HEK293 (cell line): ENCODE measurements around the gene ITGA8.

Experiments
- CTCF ChIA-PET: fragments of 350-600 bp; formaldehyde crosslinking; extraction: SDS; loops from one replicate; lab custom pipeline; 2021; ENCODE audit warnings: antibody characterized with exemption; lab: Yijun Ruan, JAX
- POLR2A ChIA-PET: fragments of 300-600 bp; formaldehyde crosslinking; extraction: SDS; loops from one replicate; lab custom pipeline; 2020; ENCODE audit warnings: antibody characterized with exemption, inconsistent platforms; lab: Yijun Ruan, JAX
- H3K27ac ChIP-seq: fragments of 200-500 bp; sonication (Bioruptor generic); 2 replicates; pipeline ENCODE4 v1.5.1; 2014; ENCODE audit warnings: low read depth, low read length, control low read depth, inconsistent platforms; ENCODE audit errors: extremely low read depth
- H3K36me3 ChIP-seq, 2 experiments: fragments of 200-500 bp in 1 of 2; sonication (Bioruptor generic) in 1 of 2; 1 replicate in 1 of 2; 2 replicates in 1 of 2; pipeline ENCODE4 v1.5.1; 2014 to 2017; ENCODE audit warnings: inconsistent platforms in 2 of 2, low read length in 2 of 2; ENCODE audit not compliant: control insufficient read depth in 2 of 2, insufficient read depth in 1 of 2
- H3K4me1 ChIP-seq: fragments of 200-500 bp; sonication (Bioruptor generic); 2 replicates; pipeline ENCODE4 v1.5.1; 2014; ENCODE audit warnings: mild to moderate bottlenecking, low read length, inconsistent platforms; ENCODE audit not compliant: control insufficient read depth, insufficient read depth
- H3K4me3 ChIP-seq: 2 replicates; pipeline ENCODE4 v1.5.1; 2011; ENCODE audit warnings: low read depth, mild to moderate bottlenecking, control low read depth, low read length, moderate library complexity
- H3K9me3 ChIP-seq: fragments of 200-500 bp; sonication (Bioruptor generic); 2 replicates; pipeline ENCODE4 v1.5.1; 2014; ENCODE audit warnings: low read depth, low read length, inconsistent platforms; ENCODE audit not compliant: control insufficient read depth, insufficient read depth
- GLI4 ChIP-seq: fragments of 450-650 bp; formaldehyde crosslinking; IDR thresholded peaks from 2 replicates; pipeline ENCODE4 v1.5.1; 2016; ENCODE audit warnings: missing biosample characterization, missing genetic modification characterization
- OSR2 ChIP-seq: fragments of 450-650 bp; formaldehyde crosslinking; IDR thresholded peaks from 2 replicates; pipeline ENCODE4 v1.5.1; 2016; ENCODE audit warnings: missing biosample characterization, missing genetic modification characterization
- OVOL3 ChIP-seq: fragments of 450-650 bp; formaldehyde crosslinking; IDR thresholded peaks from 2 replicates; pipeline ENCODE4 v1.5.1; 2016; ENCODE audit warnings: missing biosample characterization, missing genetic modification characterization
- SCRT2 ChIP-seq: fragments of 450-650 bp; formaldehyde crosslinking; IDR thresholded peaks from 2 replicates; pipeline ENCODE4 v1.5.1; 2016; ENCODE audit warnings: missing biosample characterization, missing genetic modification characterization
- SP2 ChIP-seq: fragments of 450-650 bp; formaldehyde crosslinking; IDR thresholded peaks from 2 replicates; pipeline ENCODE4 v1.5.1; 2016; ENCODE audit warnings: missing biosample characterization, missing genetic modification characterization
- SP7 ChIP-seq: fragments of 450-650 bp; formaldehyde crosslinking; IDR thresholded peaks from 2 replicates; pipeline ENCODE4 v1.5.1; 2016; ENCODE audit warnings: missing biosample characterization, missing genetic modification characterization
- ZBTB7A ChIP-seq: fragments of 450-650 bp; formaldehyde crosslinking; IDR thresholded peaks from 2 replicates; pipeline ENCODE4 v1.5.1; 2016; ENCODE audit warnings: low read depth, missing biosample characterization, missing genetic modification characterization
- ZBTB8A ChIP-seq: fragments of 450-650 bp; formaldehyde crosslinking; IDR thresholded peaks from 2 replicates; pipeline ENCODE4 v1.5.1; 2016; ENCODE audit warnings: missing biosample characterization, missing genetic modification characterization
- ZNF132 ChIP-seq: fragments of 450-650 bp; formaldehyde crosslinking; IDR thresholded peaks from 2 replicates; pipeline ENCODE4 v1.5.1; 2017; ENCODE audit warnings: missing biosample characterization, missing genetic modification characterization, borderline replicate concordance
- ZNF155 ChIP-seq: fragments of 450-650 bp; formaldehyde crosslinking; IDR thresholded peaks from 2 replicates; pipeline ENCODE4 v1.5.1; 2016; ENCODE audit warnings: missing biosample characterization, missing genetic modification characterization
- ZNF169 ChIP-seq: fragments of 450-650 bp; formaldehyde crosslinking; IDR thresholded peaks from 2 replicates; pipeline ENCODE4 v1.5.1; 2016; ENCODE audit warnings: missing biosample characterization, missing genetic modification characterization
- ZNF433 ChIP-seq: fragments of 450-650 bp; formaldehyde crosslinking; IDR thresholded peaks from 2 replicates; pipeline ENCODE4 v1.5.1; 2016; ENCODE audit warnings: missing biosample characterization, missing genetic modification characterization, low read depth
- ZNF514 ChIP-seq: fragments of 450-650 bp; formaldehyde crosslinking; IDR thresholded peaks from 2 replicates; pipeline ENCODE4 v1.5.1; 2016; ENCODE audit warnings: missing biosample characterization, missing genetic modification characterization
- ZNF549 ChIP-seq: fragments of 450-650 bp; IDR thresholded peaks from 2 replicates; pipeline ENCODE4 v1.5.1; 2018; ENCODE audit warnings: missing biosample characterization, missing genetic modification characterization, mild to moderate bottlenecking, inconsistent platforms, moderate library complexity
- ZNF610 ChIP-seq: fragments of 450-650 bp; formaldehyde crosslinking; IDR thresholded peaks from 2 replicates; pipeline ENCODE4 v1.5.1; 2016; ENCODE audit warnings: missing biosample characterization, missing genetic modification characterization, borderline replicate concordance
- ZNF654 ChIP-seq: fragments of 450-650 bp; formaldehyde crosslinking; IDR thresholded peaks from 2 replicates; pipeline ENCODE4 v1.5.1; 2016; ENCODE audit warnings: low read depth, missing biosample characterization, missing genetic modification characterization
- ZNF707 ChIP-seq: fragments of 450-650 bp; formaldehyde crosslinking; IDR thresholded peaks from 2 replicates; pipeline ENCODE4 v1.5.1; 2016; ENCODE audit warnings: missing biosample characterization, missing genetic modification characterization
- ZNF768 ChIP-seq: fragments of 450-650 bp; formaldehyde crosslinking; IDR thresholded peaks from 2 replicates; pipeline ENCODE4 v1.5.1; 2018; ENCODE audit warnings: missing biosample characterization, mild to moderate bottlenecking, missing genetic modification characterization
- TF ChIP-seq, protein P1 (sequence below): fragments of 450-650 bp; formaldehyde crosslinking; IDR thresholded peaks from 2 replicates; pipeline ENCODE4 v1.5.1; 2016; ENCODE audit warnings: missing biosample characterization, missing genetic modification characterization
- TF ChIP-seq, protein P2 (sequence below): fragments of 450-650 bp; formaldehyde crosslinking; IDR thresholded peaks from 2 replicates; pipeline ENCODE4 v1.5.1; 2017; ENCODE audit warnings: missing biosample characterization, missing genetic modification characterization
- TF ChIP-seq, protein P3 (sequence below): fragments of 450-650 bp; IDR thresholded peaks from 2 replicates; pipeline ENCODE4 v1.5.1; 2018; ENCODE audit warnings: missing biosample characterization, mild to moderate bottlenecking, missing genetic modification characterization

ITGA8 gene

DNA sequence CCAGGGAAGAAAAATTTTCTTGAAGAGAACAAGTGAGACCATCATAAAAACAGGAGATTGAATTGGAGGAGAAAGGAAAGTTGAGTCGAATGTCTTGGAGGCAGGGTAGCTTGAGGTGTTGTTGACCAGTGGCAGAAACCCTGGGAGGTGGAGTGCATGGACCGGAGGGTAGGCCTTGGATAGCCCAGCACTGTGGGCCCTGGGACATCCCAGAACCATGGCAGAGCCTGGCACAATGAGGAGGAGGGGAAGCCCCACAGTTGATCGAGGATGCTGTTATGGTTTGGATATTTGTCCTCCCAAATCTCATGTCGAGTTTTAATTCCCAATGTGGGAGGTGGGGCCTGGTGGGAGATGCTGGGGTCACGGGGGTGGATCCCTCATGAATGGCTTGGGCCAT is 157.1 kb downstream of the ITGA8 start:
- ChIA-PET POLR2A (no interaction called here), CTCF (no interaction called here)
- no peak overlapping the region for H3K4me3 ChIP-seq
- no peaks in the 10 kb centered on the region for H3K36me3 ChIP-seq
- H3K27ac ChIP-seq, result no peak overlapping the region
- no peaks in the 10 kb centered on the region for H3K9me3 ChIP-seq
- no peaks in the 10 kb centered on the region for H3K4me1 ChIP-seq
- no peak for TF ChIP-seq ZBTB8A (tag by site-specific recombination)
- no peak for TF ChIP-seq SP7
- TF ChIP-seq ZNF132 (tag by site-specific recombination), result no peak
- TF ChIP-seq SCRT2, result no peak
- no peak for TF ChIP-seq ZNF433 (tag by site-specific recombination)
- no peak for TF ChIP-seq SP2 (tag by site-specific recombination)
- TF ChIP-seq OVOL3 (tag by site-specific recombination), result no peak
- no peak for TF ChIP-seq ZNF155 (tag by site-specific recombination)
- TF ChIP-seq ZNF610, result no peak
- TF ChIP-seq ZNF768 (tag by site-specific recombination), result no peak

DNA sequence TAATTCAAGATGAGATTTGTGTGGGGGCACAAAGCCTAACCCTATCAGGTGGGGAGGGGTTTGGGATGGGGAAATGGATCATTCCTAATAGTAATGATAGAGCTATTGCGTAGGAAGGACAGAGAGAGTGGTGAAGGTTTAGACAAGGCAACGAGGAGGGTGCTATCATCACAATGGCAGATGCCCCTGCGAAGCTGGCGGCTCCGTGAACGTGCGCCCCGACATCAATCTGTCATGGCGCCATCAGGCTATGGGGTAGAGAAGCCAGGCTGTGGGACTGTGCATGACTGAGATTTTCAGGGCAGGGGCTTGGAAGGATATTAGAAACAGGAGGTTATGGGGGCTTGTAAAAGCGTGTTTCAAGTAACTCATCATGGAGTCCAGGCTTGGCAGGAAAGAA is 157.6 kb downstream of the ITGA8 start:
- ChIA-PET POLR2A (no interaction called here), CTCF (no interaction called here)
- Histone ChIP-seq H3K4me3 (no peak overlapping the region), H3K9me3 (no peaks in the 10 kb centered on the region), H3K27ac (no peak overlapping the region), H3K36me3 (no peaks in the 10 kb centered on the region), H3K4me1 (no peaks in the 10 kb centered on the region)
- TF ChIP-seq, protein P1, sequence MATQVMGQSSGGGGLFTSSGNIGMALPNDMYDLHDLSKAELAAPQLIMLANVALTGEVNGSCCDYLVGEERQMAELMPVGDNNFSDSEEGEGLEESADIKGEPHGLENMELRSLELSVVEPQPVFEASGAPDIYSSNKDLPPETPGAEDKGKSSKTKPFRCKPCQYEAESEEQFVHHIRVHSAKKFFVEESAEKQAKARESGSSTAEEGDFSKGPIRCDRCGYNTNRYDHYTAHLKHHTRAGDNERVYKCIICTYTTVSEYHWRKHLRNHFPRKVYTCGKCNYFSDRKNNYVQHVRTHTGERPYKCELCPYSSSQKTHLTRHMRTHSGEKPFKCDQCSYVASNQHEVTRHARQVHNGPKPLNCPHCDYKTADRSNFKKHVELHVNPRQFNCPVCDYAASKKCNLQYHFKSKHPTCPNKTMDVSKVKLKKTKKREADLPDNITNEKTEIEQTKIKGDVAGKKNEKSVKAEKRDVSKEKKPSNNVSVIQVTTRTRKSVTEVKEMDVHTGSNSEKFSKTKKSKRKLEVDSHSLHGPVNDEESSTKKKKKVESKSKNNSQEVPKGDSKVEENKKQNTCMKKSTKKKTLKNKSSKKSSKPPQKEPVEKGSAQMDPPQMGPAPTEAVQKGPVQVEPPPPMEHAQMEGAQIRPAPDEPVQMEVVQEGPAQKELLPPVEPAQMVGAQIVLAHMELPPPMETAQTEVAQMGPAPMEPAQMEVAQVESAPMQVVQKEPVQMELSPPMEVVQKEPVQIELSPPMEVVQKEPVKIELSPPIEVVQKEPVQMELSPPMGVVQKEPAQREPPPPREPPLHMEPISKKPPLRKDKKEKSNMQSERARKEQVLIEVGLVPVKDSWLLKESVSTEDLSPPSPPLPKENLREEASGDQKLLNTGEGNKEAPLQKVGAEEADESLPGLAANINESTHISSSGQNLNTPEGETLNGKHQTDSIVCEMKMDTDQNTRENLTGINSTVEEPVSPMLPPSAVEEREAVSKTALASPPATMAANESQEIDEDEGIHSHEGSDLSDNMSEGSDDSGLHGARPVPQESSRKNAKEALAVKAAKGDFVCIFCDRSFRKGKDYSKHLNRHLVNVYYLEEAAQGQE (tag by site-specific recombination), result no peak
- TF ChIP-seq ZNF654 (no peak), ZNF549 (no peak), ZNF169 (tag by site-specific recombination) (no peak), GLI4 (tag by site-specific recombination) (no peak), ZBTB7A (no peak), ZNF514 (tag by site-specific recombination) (no peak), OSR2 (tag by site-specific recombination) (no peak), ZNF707 (no peak)
- TF ChIP-seq, protein P2, sequence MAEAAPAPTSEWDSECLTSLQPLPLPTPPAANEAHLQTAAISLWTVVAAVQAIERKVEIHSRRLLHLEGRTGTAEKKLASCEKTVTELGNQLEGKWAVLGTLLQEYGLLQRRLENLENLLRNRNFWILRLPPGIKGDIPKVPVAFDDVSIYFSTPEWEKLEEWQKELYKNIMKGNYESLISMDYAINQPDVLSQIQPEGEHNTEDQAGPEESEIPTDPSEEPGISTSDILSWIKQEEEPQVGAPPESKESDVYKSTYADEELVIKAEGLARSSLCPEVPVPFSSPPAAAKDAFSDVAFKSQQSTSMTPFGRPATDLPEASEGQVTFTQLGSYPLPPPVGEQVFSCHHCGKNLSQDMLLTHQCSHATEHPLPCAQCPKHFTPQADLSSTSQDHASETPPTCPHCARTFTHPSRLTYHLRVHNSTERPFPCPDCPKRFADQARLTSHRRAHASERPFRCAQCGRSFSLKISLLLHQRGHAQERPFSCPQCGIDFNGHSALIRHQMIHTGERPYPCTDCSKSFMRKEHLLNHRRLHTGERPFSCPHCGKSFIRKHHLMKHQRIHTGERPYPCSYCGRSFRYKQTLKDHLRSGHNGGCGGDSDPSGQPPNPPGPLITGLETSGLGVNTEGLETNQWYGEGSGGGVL, result no peak
- TF ChIP-seq, protein P3, sequence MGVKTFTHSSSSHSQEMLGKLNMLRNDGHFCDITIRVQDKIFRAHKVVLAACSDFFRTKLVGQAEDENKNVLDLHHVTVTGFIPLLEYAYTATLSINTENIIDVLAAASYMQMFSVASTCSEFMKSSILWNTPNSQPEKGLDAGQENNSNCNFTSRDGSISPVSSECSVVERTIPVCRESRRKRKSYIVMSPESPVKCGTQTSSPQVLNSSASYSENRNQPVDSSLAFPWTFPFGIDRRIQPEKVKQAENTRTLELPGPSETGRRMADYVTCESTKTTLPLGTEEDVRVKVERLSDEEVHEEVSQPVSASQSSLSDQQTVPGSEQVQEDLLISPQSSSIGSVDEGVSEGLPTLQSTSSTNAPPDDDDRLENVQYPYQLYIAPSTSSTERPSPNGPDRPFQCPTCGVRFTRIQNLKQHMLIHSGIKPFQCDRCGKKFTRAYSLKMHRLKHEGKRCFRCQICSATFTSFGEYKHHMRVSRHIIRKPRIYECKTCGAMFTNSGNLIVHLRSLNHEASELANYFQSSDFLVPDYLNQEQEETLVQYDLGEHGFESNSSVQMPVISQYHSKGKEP (tag by site-specific recombination), result no peak
